Left hindlimb (tissue), 1 donor: Measurements from ENCODE around the gene SLC7A8.
"Not testable (repeated sequence)": the region's sequence is repeated elsewhere in the genome, so short reads cannot be mapped to it uniquely, and the experiment has no call there.

Experiments used
- DNase-seq: peaks from one replicate; pipeline ENCODE4 v3.0.0-alpha.2; 2018

The SLC7A8 gene

DNA sequence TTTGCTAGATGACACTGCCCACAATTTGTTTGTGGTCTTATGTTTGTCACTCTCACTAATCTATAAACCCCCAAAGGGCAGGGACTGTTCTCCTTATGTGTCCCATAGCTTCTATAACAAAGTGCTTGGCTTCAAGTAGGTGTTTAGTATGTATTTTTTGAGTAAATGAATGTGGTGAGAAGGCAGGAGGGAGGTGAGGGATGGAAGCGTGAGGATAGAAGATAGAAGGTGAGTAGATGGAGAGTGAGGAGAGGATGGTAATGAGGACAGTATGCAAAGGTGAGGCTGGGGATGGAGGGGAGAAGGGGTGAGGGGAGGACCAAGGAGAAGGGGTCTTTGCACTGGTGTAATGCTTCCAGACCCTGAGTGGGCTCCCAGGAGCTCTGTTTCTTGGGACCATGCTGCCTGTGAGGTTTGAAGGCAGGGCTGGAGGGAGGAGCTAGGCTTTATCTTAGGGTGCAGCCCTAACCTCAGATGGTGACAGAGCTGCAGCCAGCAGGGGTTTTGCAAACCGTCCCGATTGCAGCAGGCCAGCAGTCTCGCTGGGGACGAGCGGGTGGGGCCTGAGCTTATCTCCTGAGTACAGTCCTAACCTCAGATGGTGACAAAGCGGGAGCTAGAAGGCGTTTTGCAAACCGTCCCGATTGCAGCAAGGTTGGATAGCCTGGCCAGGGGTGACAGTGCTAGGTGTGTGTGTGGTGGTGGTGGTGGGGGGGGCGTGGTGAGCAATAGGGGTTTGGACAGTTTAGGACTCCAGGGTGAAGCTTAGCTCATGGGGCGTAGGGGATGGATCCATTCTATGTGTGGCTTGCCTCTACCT lies 70.9 kb downstream of the SLC7A8 start:
- no peak for DNase-seq

- no peak for DNase-seq
Measured at GRCh38 chr14:23110579-23111365, 72.7 kb downstream of the SLC7A8 start.

- no peak for DNase-seq
Measured at GRCh38 chr14:23109769-23110168, 73.7 kb downstream of the SLC7A8 start.

GRCh38 chr14:23108169-23108568 lies 75.3 kb downstream of the SLC7A8 start:
- not testable (repeated sequence) for DNase-seq

- not testable (repeated sequence) for DNase-seq
Measured at GRCh38 chr14:23107620-23108019, 75.8 kb downstream of the SLC7A8 start.

GRCh38 chr14:23106747-23107045 lies 76.8 kb downstream of the SLC7A8 start:
- no peak for DNase-seq

- no peak for DNase-seq
Measured at GRCh38 chr14:23105348-23105824, 78.1 kb downstream of the SLC7A8 start.

DNA sequence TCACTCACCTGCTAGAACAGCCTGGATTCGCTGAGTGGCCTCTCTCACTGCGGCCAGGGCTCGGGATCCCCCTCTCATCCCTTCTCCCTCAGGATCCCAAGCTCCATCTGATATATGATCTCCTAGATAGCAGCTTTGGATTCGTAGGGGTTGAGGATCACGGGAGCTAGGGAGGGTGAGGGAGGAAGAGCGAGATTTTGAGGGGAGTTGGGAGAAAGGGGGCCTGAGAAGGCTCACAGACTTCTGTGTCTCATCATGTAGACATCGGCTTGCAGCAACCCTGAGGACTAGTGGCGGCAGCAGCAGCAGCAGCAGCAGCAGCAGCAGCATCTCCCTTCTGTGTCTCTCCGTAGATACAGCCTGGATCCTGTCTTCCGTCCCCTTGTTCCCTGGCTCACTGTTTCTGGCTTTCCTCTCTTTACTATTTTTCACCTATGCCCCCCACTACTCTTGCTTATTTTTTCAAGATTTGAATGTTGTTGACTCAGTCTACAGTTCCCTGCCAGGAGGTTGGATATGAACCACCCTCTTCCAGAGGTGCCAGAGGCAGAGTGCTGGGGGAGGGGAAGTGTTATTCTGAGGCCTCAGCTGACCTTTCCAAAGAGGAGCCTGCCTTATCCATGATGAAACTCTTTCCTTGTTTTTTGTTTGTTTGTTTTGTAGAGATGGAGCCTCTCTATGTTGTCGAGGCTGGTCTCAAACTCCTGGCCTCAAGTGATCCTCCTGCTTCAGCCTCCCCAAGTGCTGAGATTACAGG lies 78.7 kb downstream of the SLC7A8 start, which contains the start of gene CIROP:
CIROP (minus strand) TSS at position 399 of the 757 bp plus-strand sequence; CDS start at position 330, 69 bp downstream.
- no peak for DNase-seq

GRCh38 chr14:23104070-23104590 lies 79.3 kb downstream of the SLC7A8 start:
- no peak for DNase-seq

GRCh38 chr14:23103581-23103980 lies 79.9 kb downstream of the SLC7A8 start:
- no peak for DNase-seq

GRCh38 chr14:23102801-23103200 lies 80.7 kb downstream of the SLC7A8 start:
- no peak for DNase-seq

DNA sequence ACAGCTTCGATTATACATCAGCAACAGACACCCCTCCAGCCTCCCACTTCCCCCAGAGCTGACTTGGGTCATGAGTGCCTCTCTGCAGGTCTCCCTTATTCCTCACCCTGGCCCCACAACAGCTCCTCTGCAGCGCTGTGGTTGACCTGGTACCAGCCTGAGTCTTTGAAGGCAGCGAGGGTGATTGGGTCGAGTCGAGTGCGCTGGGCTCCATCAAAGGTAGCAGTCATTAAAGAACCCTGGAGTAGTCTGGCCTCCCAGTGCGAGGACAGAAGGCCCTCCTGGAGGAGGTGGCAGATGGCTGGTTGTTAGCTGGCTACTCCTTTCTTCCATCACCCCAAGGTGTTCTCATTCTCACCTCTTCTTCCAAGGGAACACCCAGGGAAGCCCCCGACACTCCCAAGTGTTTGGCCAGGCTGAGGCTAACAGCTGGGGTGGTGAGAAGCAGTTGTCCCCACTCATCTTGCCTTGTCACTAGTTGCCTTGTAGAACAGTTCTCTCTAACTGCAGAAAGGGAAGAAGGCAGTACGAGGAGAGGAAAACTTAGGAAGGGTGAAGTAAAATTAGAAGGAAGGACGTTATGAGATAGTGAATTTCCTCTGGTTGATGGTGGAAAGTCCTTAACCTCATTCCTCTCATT lies 81.4 kb downstream of the SLC7A8 start:
- no peak for DNase-seq

DNA sequence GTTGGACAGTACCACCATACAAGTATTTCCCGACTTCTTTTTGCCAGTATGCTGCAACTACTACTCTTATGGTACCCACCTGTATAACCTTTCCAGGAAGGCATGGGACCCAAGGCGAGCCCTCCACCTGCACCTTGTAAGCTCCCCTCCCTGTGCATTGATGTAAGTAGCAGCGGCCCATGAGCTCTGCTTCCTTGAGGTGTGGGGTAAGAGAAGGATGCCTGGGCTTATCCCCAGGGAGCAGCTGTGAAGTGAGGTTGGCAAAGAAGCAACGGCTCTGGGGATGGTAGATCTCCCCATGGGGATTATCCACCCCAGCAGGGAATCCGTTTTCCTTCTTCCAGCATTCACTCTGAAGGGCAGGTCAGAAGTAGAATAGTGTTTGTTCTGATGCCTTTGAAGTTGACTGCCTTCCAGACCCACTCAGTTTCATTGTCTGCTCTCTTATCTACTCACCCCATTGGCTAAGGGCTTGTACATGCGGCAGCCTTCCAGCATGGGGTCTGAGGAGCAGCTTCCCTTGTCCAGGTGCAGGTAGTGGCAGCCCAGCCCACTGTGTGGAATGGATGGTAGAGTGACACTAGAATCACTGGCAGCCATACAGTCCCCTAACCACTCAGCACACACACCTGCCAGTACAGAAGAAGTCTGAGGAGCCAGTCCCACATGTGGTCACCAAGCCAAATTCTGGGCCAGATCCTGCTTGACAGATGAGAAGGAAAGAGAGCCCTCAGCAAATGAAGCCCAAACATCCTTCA lies 82.1 kb downstream of the SLC7A8 start:
- DNase-seq, result no peak

- no peak for DNase-seq
Measured at GRCh38 chr14:23099212-23099861, 84.1 kb downstream of the SLC7A8 start.

- DNase-seq, result no peak
Measured at GRCh38 chr14:23097786-23098185, 85.7 kb downstream of the SLC7A8 start.

DNA sequence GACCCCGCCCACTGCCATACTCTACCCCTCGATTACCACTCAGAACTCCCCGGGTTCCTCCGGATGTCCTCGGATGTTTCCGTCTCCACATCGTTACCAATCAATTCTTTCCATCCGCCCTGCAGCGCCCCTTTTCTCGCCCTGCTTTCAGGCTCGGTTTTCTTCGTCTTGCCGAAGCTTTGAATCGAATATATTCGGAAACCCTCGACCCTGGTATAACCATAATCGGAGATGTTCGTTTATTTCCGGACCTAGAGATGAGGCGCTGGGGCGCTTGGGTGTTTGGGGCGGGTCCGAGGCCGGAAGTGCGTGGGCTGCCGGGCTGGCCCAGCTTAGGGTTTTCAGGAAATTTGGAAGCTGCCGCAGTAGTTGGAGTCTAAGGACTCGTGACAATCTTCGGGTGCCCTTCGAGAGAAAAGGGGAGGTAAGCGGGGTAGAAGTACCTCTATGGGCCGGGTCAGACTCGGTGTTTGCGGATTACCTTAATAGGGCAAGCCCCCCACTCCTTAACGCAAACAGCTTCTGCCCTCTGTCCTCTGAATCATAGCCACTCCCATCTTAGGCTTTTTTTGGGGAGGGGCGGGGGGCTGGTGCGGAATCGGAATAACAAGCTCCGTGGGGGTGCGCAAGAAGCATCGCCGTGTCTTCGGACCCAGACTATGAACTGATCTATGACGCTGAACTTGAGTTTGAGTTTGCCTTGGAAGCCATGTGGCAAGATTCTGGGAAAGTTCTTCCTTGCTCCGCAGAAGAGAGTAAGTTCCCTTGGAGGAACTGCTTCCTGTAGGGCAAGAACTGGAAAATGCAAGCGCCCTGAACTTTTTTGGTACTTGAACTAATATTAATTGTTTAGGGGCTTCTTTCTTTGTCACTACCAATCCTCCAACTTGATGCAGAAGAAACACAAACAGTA lies 88.0 kb downstream of the SLC7A8 start, which contains the start of gene C14orf119:
C14orf119 (plus strand) TSS at position 310 of the 913 bp plus-strand sequence. CDS start 2,154 bp downstream, outside the sequence.
- peak; percentile 100 for DNase-seq

DNA sequence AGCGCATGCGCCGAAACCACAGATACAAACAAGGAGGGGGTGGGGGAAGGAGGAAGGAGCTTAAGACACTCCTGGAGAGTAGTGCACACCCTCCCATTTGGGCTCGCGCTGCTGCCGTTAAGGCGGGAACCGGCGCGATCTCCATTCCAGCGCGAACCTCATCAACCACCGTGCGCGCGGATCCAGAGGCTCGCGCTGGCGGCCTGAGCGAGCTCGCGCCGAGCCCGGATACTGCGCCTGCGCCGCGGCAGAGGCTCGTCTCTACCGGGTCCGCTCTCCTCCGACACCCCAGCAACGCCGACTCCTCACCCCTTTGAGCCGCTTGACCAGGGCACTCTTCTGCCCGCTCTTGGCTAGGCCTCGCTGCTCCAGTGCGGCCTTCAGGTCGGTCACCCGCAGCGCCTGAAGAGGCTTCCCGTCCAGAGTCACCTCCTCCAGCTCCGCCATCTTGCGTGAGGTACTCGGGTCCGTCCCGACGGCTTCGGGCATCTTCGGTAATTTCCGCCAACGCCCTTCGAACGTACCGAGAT lies 88.7 kb downstream of the SLC7A8 start, which contains the start of gene ACIN1:
ACIN1 (minus strand) TSS at position 471 of the 530 bp plus-strand sequence; CDS start at position 447, 24 bp downstream.
- DNase-seq, result peak; percentile 88

DNA sequence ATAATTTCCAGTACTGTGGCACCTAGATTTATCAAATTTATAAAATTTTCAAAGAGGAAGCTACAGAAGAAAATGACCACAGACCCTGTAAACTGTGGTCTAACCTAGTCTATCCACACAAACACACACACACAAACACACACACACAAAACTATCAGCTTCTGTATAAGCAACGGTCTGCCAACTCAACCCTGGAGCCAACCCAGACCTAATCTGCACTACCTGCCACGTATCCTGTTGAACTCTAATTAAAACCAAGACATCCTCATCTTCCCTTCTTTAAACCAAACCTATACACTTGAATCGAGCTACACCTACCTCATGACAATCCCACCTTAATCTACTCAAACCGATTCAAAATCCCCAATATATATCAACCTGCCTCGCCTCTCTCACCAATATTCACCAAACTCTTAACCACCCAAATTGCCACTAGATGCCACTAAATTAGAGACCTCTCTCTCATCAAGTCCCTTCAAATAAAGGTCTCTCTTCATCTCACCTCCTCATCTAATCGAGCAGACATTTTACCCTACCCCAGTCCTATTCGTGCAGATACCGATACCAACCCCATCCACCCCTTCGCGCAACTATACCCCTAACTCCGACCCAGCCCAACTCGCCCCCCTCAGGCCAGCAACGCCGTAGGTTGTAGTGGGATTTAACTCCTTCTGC lies 89.3 kb downstream of the SLC7A8 start:
- DNase-seq, result no peak

DNA sequence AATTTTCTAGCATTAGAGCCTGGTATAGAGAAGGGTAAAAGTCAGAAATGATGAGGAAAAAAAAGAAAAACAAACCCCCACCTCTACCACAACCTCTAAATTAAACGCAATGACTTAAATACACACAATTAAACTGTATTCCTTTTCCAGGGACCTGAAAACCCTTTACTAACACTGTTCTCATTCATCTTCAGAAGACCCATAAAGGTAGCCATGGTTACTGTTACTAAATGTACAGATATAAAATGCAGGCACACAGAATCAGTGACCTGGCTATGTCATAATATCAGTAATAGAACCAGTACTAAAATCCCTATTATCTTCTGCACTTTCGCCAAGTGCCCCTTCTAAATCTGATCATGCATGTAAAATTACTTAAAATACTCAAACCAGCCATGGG lies 89.9 kb downstream of the SLC7A8 start:
- DNase-seq, result no peak
